OCI-LY7 (cell line): ENCODE results near the gene DIAPH1. TPM values are rescaled to one million over a fixed set of nuclear protein-coding genes. Genes with fewer than 3 reads are reported as not detected.

Experiments used
- BruUV-seq: library from RNA; stranded (reverse); fragments of 400-500 nt; replicated peaks from 2 replicates; lab custom pipeline; 2021; lab: Mats Ljungman, UMichigan
- CTCF ChIA-PET: fragments of 300-600 bp; sonication (Branson Sonifier 250); formaldehyde crosslinking; loops from one replicate; lab custom pipeline; 2022; ENCODE audit warnings: antibody characterized with exemption; ENCODE audit not compliant: unreplicated experiment; lab: Charles Lee
- POLR2A ChIA-PET: fragments of 300-600 bp; sonication (Branson Sonifier 250); formaldehyde crosslinking; loops from one replicate; lab custom pipeline; 2022; ENCODE audit warnings: antibody characterized with exemption; lab: Charles Lee
- DNase-seq: peaks from one replicate; pipeline ENCODE4 v3.0.0-alpha.2; 2015; ENCODE audit warnings: low spot score
- H2AFZ ChIP-seq: fragments of 200-600 bp; sonication (generic), shearing (Covaris generic); 2 replicates; pipeline ENCODE4 v1.6.1; 2014; ENCODE audit warnings: mild to moderate bottlenecking, antibody characterized with exemption, low read length, moderate library complexity
- H3K27ac ChIP-seq: fragments of 200-600 bp; sonication (generic); 2 replicates; pipeline ENCODE4 v1.5.1; 2014; ENCODE audit warnings: mixed run types, low read depth, mild to moderate bottlenecking, moderate library complexity, low read length, inconsistent platforms; ENCODE audit not compliant: poor library complexity, severe bottlenecking
- H3K36me3 ChIP-seq: fragments of 200-600 bp; sonication (generic); 2 replicates; pipeline ENCODE4 v1.6.1; 2014; ENCODE audit warnings: mild to moderate bottlenecking, antibody characterized with exemption, low read length, moderate library complexity, mixed read lengths; ENCODE audit not compliant: insufficient read depth
- H3K4me1 ChIP-seq: fragments of 200-600 bp; sonication (generic); 2 replicates; pipeline ENCODE4 v1.5.1; 2014; ENCODE audit warnings: mild to moderate bottlenecking, low read length; ENCODE audit not compliant: insufficient read depth, poor library complexity, severe bottlenecking
- H3K4me2 ChIP-seq: fragments of 200-600 bp; sonication (generic); 2 replicates; pipeline ENCODE4 v1.6.1; 2014; ENCODE audit warnings: mild to moderate bottlenecking, low read length
- H3K4me3 ChIP-seq: fragments of 200-600 bp; sonication (generic); 2 replicates; pipeline ENCODE4 v1.5.1; 2014; ENCODE audit warnings: mild to moderate bottlenecking, low read depth, low read length; ENCODE audit not compliant: poor library complexity, severe bottlenecking
- H3K79me2 ChIP-seq: fragments of 200-600 bp; sonication (generic); 2 replicates; pipeline ENCODE4 v1.6.1; 2016; ENCODE audit warnings: low read depth, mild to moderate bottlenecking, low read length, moderate library complexity, mixed read lengths; ENCODE audit not compliant: insufficient read depth
- H3K9me2 ChIP-seq: fragments of 200-600 bp; sonication (generic); 2 replicates; pipeline ENCODE4 v1.6.1; 2016; ENCODE audit warnings: mild to moderate bottlenecking, low read length, mixed read lengths; ENCODE audit not compliant: insufficient read depth
- H3K9me3 ChIP-seq: fragments of 200-600 bp; sonication (generic); 2 replicates; pipeline ENCODE4 v1.6.1; 2014; ENCODE audit warnings: mild to moderate bottlenecking, mixed run types, low read length, mixed read lengths
- H4K20me1 ChIP-seq: fragments of 200-600 bp; sonication (generic); 2 replicates; pipeline ENCODE4 v1.6.1; 2014; ENCODE audit warnings: mild to moderate bottlenecking, antibody characterized with exemption, low read length, moderate library complexity, mixed read lengths; ENCODE audit not compliant: insufficient read depth
- EZH2phosphoT487 ChIP-seq: fragments of 200-600 bp; sonication (generic); IDR thresholded peaks from 2 replicates; pipeline ENCODE4 v1.6.1; 2018; ENCODE audit warnings: low read depth, borderline replicate concordance, mild to moderate bottlenecking, mixed run types, antibody characterized with exemption, low read length, moderate library complexity, mixed read lengths
- intact Hi-C: fragments of 100-400 bp; cut with micrococcal nuclease; formaldehyde crosslinking; loops from one replicate; pipeline ENCODE4 v1.10.0; 2022; ENCODE audit not compliant: unreplicated experiment
- total RNA-seq, 2 experiments: library from RNA; depleted of rRNA in 1 of 2; stranded (reverse); fragments of >200 nt in 1 of 2; shearing (Covaris generic) in 1 of 2; gene quantifications; 2 replicates each; pipeline ENCODE4 v1.2.3, GENCODE V29; 2014 to 2022
- TF ChIP-seq, protein P1 (sequence below): fragments of 200-600 bp; sonication (generic); conservative IDR thresholded peaks from 2 replicates; pipeline ENCODE4 v1.5.1; 2014; ENCODE audit warnings: mild to moderate bottlenecking, antibody characterized with exemption, low read length, moderate library complexity, mixed read lengths

Gene DIAPH1
- total RNA-seq, 2 experiments from 2014 or later = 78.8 to 174 TPM

DNA sequence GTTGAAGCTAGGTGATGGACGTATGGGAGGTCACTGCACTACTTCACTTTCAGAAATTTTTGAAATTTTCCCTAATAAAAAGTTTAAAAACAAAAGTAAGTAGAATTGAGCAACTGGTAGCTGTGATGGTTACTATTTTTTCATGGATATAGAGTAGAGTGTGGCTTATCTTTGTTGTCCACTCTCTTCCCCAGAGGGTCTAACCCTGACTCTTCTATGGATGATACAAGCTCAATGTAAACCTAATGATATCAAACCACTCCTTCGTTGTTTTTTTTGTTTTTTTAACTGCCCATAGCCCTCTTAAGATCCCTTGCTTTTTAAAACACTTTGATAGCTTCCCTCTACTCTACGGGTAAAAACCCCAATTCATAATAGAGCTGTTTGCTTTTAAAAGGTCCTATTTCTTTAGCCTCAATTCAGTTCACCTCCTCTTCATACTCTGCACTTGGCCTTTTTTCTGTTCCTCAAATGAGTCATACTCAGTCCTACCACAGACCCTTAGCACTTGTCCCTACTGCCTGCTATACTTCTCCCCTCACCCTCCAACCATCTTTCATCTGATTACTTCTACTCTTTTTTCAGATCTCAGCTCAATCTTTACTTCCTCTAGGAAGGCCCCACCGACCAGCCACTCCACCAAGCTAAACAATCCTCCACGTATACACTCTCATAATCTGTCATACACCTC is 15.2 kb upstream of the DIAPH1 start:
- H3K4me1 ChIP-seq = peaks cover 32% of the 10 kb centered on the region
- no peaks in the 10 kb centered on the region for H3K9me2 ChIP-seq
- TSS peak; percentile 47 for BruUV-seq
- H3K4me2 ChIP-seq = peak overlapping the region; percentile 73
- no peaks in the 10 kb centered on the region for H3K9me3 ChIP-seq
- H3K4me3 ChIP-seq = peak overlapping the region; percentile 13
- DNase-seq = peak; percentile 20
- CTCF ChIA-PET = interaction anchor here (1.1 kb wide), 1 partner anchor 15 kb away, joined by 6 read pairs; the partner anchor contains the start of gene DIAPH1
- intact Hi-C loops = no loop called here
- POLR2A ChIA-PET = interaction anchor here (0.5 to 8.6 kb wide), 12 partner anchors 9 to 304 kb away, joined by 3 to 101 read pairs (median 4); partner anchors contain the start of genes DIAPH1, FCHSD1 and PCDHGA1
- peaks cover 50% of the 10 kb centered on the region for H3K79me2 ChIP-seq
- H2AFZ ChIP-seq = no peak overlapping the region
- TF ChIP-seq, protein P1, sequence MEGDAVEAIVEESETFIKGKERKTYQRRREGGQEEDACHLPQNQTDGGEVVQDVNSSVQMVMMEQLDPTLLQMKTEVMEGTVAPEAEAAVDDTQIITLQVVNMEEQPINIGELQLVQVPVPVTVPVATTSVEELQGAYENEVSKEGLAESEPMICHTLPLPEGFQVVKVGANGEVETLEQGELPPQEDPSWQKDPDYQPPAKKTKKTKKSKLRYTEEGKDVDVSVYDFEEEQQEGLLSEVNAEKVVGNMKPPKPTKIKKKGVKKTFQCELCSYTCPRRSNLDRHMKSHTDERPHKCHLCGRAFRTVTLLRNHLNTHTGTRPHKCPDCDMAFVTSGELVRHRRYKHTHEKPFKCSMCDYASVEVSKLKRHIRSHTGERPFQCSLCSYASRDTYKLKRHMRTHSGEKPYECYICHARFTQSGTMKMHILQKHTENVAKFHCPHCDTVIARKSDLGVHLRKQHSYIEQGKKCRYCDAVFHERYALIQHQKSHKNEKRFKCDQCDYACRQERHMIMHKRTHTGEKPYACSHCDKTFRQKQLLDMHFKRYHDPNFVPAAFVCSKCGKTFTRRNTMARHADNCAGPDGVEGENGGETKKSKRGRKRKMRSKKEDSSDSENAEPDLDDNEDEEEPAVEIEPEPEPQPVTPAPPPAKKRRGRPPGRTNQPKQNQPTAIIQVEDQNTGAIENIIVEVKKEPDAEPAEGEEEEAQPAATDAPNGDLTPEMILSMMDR = no peak
- no peak for TF ChIP-seq EZH2phosphoT487
- no peak overlapping the region for H3K27ac ChIP-seq
- peaks cover 5% of the 10 kb centered on the region for H4K20me1 ChIP-seq
- H3K36me3 ChIP-seq = peaks cover 58% of the 10 kb centered on the region

DNA sequence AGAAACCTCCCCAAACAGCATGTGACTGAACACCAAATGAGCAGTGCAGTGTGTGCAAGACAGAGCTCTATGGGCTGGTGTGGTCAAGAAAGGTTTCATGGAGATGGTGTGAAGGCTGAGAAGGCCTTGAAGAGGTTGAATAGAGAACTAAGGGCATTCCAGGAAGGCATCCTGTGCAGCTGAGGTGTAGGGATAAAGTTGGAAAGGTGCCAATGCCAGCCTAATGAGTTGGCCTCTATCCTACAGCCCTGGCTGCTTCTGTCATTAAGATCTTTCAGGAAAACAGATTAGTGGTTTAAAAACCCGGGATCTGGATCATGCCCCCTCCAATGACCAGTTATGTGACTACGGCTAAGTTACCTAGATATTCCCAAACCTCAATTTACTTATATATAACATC is 13.8 kb upstream of the DIAPH1 start:
- intact Hi-C loops = no loop called here
- no peak overlapping the region for H3K27ac ChIP-seq
- no peak overlapping the region for H2AFZ ChIP-seq
- CTCF ChIA-PET = no interaction called here
- H3K9me2 ChIP-seq = no peaks in the 10 kb centered on the region
- no peak overlapping the region for H3K4me2 ChIP-seq
- POLR2A ChIA-PET = interaction anchor here (0.6 to 8.6 kb wide), 5 partner anchors 10 to 936 kb away, joined by 3 to 101 read pairs (median 3); partner anchors contain the start of gene DIAPH1
- H3K4me3 ChIP-seq = no peak overlapping the region
- peaks cover 5% of the 10 kb centered on the region for H4K20me1 ChIP-seq
- H3K79me2 ChIP-seq = peaks cover 43% of the 10 kb centered on the region
- H3K36me3 ChIP-seq = peaks cover 64% of the 10 kb centered on the region
- DNase-seq = no peak
- TF ChIP-seq, protein P1 = no peak
- no peak for TF ChIP-seq EZH2phosphoT487
- no peaks in the 10 kb centered on the region for H3K9me3 ChIP-seq
- no TSS peak for BruUV-seq
- H3K4me1 ChIP-seq = peaks cover 23% of the 10 kb centered on the region
